COLO829 (cell line): Measurements from ENCODE around the gene NCMAP.
"Not testable (repeated sequence)": the region's sequence is repeated elsewhere in the genome, so short reads cannot be mapped to it uniquely, and the experiment has no call there.

ENCODE experiments used
- DNase-seq: peaks from one replicate; pipeline ENCODE4 v3.0.0; 2012; ENCODE audit warnings: low spot score

Gene NCMAP

GRCh38 chr1:24555591-24556413, at the start of gene NCMAP:
TSS of gene NCMAP (plus strand) at chr1:24556087. CDS start at chr1:24595431, 39,344 bp downstream.
- DNase-seq, result no peak

- DNase-seq, result no peak
These were observed 49.1 kb upstream of the NCMAP start for GRCh38 chr1:24506691-24507381.

- no peak for DNase-seq
These were observed 48.5 kb upstream of the NCMAP start for GRCh38 chr1:24507405-24507804.

GRCh38 chr1:24508911-24509310, 47.0 kb upstream of the NCMAP start:
- no peak for DNase-seq

DNA sequence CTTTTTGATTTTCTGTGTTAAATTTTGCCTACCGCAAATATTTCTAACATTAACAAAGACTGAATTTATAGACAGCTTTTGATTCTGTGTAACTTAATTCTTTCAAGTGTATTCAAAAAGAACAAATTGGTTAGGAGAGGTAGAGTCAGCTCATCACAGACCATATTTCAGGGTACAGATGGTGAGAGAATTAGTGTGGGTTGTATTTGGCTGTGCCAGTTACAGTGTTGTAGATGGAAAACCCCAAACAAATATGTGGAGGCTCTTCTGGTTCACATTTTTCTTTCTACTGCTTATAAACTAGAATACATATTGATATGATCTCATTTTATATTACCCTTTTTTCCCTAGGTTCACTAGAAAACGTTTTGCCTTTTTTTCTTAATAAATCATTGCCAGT, 42.2 kb upstream of the NCMAP start:
- no peak for DNase-seq

DNA sequence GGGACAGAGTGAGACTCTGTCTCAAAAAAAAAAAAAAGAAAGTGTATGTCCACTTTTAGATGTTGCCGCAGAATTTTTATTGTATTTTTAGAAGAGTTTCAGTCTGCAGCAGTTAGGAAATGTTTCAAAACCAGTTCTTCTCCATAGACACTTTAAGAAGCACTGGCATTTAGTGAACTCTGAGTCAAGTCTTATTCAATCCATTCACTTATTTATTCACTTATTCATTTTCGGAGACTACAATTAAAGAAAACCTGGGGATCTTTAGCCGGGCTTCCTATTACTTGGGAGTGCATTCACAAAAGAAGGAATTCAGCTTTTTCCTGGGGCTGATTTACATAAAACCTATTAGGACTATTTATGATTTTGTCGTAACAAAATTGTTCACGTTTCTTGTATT, 40.9 kb upstream of the NCMAP start:
- no peak for DNase-seq

- DNase-seq, result peak; percentile 58
These were observed 40.1 kb upstream of the NCMAP start for GRCh38 chr1:24515671-24516209.

- no peak for DNase-seq
These were observed 39.4 kb upstream of the NCMAP start for GRCh38 chr1:24516506-24516905.

GRCh38 chr1:24517898-24518297, 38.0 kb upstream of the NCMAP start:
- DNase-seq, result no peak

DNA sequence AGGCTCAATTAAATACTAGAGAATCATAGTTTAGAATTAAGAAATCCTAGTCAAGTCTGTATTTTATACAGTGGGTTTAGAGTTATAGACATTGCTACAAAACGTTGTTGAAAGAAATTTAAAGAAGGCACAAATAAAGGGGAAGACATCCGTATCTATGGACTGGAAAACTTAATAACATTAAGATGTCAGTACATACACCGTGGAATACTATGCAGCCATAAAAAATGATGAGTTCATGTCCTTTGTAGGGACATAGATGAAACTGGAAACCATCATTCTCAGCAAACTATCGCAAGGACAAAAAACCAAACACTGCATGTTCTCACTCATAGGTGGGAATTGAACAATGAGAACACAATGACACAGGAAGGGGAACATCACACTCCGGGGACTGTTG, 35.6 kb upstream of the NCMAP start:
- DNase-seq, result not testable (repeated sequence)

GRCh38 chr1:24525606-24526005, 30.3 kb upstream of the NCMAP start:
- DNase-seq, result no peak

DNA sequence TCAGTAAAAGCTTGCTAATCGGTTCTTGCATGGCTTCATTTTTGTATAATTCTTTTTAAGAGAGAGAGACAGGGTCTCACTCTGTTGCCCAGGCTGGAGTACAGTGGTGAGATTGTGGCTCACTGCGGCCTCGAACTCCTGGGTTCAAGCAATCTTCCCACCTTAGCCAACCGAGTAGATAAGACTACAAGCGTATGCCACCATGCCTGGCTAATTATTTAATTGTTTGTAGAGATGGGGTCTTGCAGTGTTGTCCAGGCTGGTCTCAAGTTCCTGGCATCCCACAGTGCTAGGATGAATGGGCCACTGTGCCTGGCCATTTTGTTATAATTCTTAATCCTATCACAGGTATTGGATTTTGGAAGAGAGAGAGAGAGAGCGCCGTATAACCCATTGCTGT, 29.8 kb upstream of the NCMAP start:
- no peak for DNase-seq

DNA sequence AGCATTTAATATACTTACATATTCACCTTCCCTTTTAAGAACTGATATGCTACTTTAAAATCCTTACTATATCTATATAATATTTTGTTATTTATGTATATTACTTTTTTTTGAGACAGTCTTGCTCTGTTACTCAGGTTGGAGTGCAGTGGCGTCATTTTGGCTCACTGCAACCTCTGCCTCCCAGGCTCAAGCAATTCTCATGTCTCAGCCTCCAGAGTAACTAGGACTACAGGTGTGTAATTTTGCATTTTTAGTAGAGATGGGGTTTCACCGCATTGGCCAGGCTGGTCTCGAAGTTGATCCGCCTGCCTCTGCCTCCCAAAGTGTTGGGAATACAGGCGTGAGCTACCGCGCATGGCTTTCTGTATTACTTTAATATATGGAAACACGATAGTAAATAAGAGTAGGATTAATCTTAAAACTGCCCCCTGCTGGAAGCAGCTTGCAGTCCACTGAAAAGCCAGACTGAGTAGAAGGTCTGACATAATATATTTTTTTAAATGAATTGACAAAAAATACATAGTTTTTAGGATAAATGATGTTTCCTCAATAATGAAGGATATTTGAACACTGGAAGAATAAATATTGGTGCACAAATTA, 28.8 kb upstream of the NCMAP start:
- DNase-seq, result peak; percentile 31

DNA sequence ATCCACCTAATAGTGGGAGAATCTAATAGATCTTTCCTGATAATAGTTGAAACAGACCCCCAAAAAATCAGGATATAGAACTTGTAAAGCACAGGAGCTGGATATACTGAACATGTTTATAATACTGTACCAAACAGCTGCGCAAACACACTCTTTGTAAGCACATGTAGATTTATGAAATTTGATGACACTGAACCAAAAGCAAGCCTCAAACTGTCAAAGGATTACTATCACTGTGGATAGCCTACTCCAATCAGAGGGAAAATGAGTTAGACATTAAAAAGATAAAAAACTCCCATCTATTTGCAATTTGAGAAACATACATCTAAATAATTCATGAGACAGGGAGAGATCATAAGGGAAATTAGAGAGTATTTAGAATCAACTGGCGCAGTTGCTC, 27.1 kb upstream of the NCMAP start:
- no peak for DNase-seq

GRCh38 chr1:24529292-24529691, 26.6 kb upstream of the NCMAP start:
- not testable (repeated sequence) for DNase-seq

- no peak for DNase-seq
These were observed 20.9 kb upstream of the NCMAP start for GRCh38 chr1:24535021-24535424.

- no peak for DNase-seq
These were observed 20.1 kb upstream of the NCMAP start for GRCh38 chr1:24535778-24536177.

GRCh38 chr1:24536391-24536840, 19.5 kb upstream of the NCMAP start:
- DNase-seq, result no peak

- no peak for DNase-seq
These were observed 15.6 kb upstream of the NCMAP start for GRCh38 chr1:24540051-24540905.

GRCh38 chr1:24540906-24541710, 14.8 kb upstream of the NCMAP start:
- peak; percentile 19 for DNase-seq
